Gastroesophageal sphincter (tissue), 4 donors: ENCODE results near the gene CCDC51. TPM values are rescaled to one million over a fixed set of nuclear protein-coding genes. Genes with fewer than 3 reads are reported as not detected.

ENCODE experiments used
- ATAC-seq: fragments of 150-250 bp; one replicate; pipeline ENCODE4 v1.9.1; 2016; ENCODE audit warnings: mild to moderate bottlenecking, moderate library complexity
- H3K27ac ChIP-seq, 4 donors: fragments of 200-600 bp; sonication (generic) in 3 of 4; 1 replicate in 3 of 4; 2 replicates in 1 of 4; pipeline ENCODE4 v1.5.1; 2016 to 2019
- H3K27me3 ChIP-seq: fragments of 200-600 bp; sonication (generic); one replicate; pipeline ENCODE4 v1.5.1; 2019
- H3K36me3 ChIP-seq, 2 donors: fragments of 200-600 bp; sonication (generic); one replicate each; pipeline ENCODE4 v1.5.1; 2019; ENCODE audit warnings: control low read depth in 1 of 2
- H3K4me1 ChIP-seq, 3 donors: fragments of 200-600 bp; sonication (generic); 1 replicate in 2 of 3; 2 replicates in 1 of 3; pipeline ENCODE4 v1.5.1; 2016 to 2019; ENCODE audit warnings: control low read depth in 2 of 3
- H3K4me3 ChIP-seq, 2 donors: fragments of 200-600 bp; sonication (generic); one replicate each; pipeline ENCODE4 v1.5.1; 2019; ENCODE audit warnings: mild to moderate bottlenecking in 1 of 2, moderate library complexity in 1 of 2
- H3K9me3 ChIP-seq, 3 donors: fragments of 200-600 bp; sonication (generic); one replicate each; pipeline ENCODE4 v1.5.1; 2017 to 2019; ENCODE audit warnings: control low read depth in 2 of 3
- EP300 ChIP-seq: sonication (generic); formaldehyde crosslinking; IDR thresholded peaks from one replicate; pipeline ENCODE4 v1.6.1; 2017; ENCODE audit warnings: antibody characterized with exemption, mild to moderate bottlenecking
- POLR2A ChIP-seq, 2 donors: fragments of 450-650 bp; IDR thresholded peaks; one replicate each; pipeline ENCODE4 v1.6.1; 2017; ENCODE audit warnings: antibody characterized with exemption in 2 of 2, mild to moderate bottlenecking in 2 of 2, moderate library complexity in 1 of 2
- POLR2AphosphoS5 ChIP-seq: sonication (generic); formaldehyde crosslinking; IDR thresholded peaks from one replicate; pipeline ENCODE4 v1.6.1; 2017; ENCODE audit warnings: antibody characterized with exemption
- WGBS, 2 donors: methylation state at CpG; one replicate each; pipeline ENCODE4 v1.1.5; 2018; ENCODE audit warnings: low coverage in 1 of 2; 5-methylcytosine and 5-hydroxymethylcytosine counted together
- total RNA-seq, 4 donors: library from RNA; depleted of rRNA; stranded (reverse); fragments of >200 nt; gene quantifications; one replicate each; pipeline ENCODE4 v1.1.0, GENCODE V29; 2016
- TF ChIP-seq, protein P1 (sequence below), 4 experiments: fragments of 200-600 bp in 2 of 4; fragments of 450-650 bp in 2 of 4; sonication (generic) in 1 of 4; IDR thresholded peaks; one replicate each; pipeline ENCODE4 v1.5.1; 2017 to 2019; ENCODE audit warnings: antibody characterized with exemption in 4 of 4, mild to moderate bottlenecking in 2 of 4, moderate library complexity in 2 of 4

CCDC51 gene
- total RNA-seq, 4 donors from 2014 or later: 10.2 to 32.6 (median 26.3) TPM

DNA sequence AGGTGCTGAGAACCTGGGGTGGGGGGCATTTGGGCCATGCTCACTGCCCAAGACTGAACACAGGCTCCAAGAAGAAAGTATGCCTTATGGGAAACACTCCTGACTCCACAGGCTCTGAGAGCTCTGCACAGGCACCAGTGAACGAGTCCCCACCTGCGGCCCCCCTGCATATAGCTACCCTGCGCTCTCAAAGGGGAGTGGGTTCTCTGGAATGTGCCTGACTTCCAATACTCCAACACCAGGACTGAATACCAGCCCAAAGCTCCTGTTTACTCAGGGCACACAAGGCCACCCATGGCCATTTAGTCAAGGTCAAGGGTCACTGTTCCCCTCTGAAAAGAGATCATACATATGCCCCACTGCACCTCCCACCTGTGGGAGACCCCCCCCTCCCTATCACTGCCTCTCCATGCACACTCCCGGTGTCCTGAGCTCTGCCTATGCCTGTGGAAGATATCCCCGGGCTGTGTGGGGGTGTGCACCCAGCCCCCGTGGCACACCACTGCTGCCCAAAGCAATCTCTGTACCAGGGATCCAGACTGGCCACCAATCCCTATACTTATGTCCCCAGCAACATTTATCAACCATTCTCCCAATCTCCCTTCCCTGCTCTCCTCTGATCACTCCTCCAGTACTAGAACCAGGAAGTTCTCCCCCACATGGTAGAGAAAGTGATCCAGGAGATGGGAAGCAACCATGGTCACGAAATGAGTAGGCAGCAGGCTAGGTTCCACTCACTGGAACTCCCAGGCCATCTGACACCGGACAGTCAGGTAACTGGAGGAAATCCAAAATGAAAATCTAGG, 8.5 kb downstream of the CCDC51 start:
- WGBS, 2 donors: 69% methylated on average over 5 of the region's 8 CpGs; no CpG with 5 or more reads in 1 of the 2 donors
- no peak for TF ChIP-seq POLR2AphosphoS5
- no peak for TF ChIP-seq EP300
- TF ChIP-seq, protein P1, sequence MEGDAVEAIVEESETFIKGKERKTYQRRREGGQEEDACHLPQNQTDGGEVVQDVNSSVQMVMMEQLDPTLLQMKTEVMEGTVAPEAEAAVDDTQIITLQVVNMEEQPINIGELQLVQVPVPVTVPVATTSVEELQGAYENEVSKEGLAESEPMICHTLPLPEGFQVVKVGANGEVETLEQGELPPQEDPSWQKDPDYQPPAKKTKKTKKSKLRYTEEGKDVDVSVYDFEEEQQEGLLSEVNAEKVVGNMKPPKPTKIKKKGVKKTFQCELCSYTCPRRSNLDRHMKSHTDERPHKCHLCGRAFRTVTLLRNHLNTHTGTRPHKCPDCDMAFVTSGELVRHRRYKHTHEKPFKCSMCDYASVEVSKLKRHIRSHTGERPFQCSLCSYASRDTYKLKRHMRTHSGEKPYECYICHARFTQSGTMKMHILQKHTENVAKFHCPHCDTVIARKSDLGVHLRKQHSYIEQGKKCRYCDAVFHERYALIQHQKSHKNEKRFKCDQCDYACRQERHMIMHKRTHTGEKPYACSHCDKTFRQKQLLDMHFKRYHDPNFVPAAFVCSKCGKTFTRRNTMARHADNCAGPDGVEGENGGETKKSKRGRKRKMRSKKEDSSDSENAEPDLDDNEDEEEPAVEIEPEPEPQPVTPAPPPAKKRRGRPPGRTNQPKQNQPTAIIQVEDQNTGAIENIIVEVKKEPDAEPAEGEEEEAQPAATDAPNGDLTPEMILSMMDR (IDR thresholded peaks at IDR 0.05): no peak
- no peak for ATAC-seq

DNA sequence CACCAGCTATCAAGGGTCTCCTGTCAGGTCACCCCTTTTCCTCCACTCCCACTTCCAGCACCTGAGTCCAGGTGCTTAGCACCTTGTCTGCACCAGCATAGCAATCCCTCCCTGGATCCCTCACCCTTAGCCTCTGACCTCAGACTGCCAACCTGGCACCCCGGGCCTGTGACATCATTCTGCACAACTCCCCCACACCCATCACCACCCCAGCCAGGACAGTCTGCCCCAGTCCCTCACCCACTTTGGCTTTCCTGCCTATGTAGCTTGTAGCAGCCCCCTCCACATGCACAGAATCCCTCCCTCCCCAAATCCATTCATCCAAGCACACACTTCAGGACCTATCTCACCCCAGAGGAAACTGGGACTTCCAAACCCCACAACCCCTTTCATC, 9.2 kb downstream of the CCDC51 start:
- TF ChIP-seq POLR2AphosphoS5: no peak
- TF ChIP-seq, protein P1 (IDR thresholded peaks at IDR 0.05): no peak
- no peak for TF ChIP-seq POLR2A (IDR thresholded peaks at IDR 0.05)
- no peak for TF ChIP-seq EP300
- H3K4me1 ChIP-seq: peaks cover 6 to 78% (median 42%) of the 10 kb centered on the region in 3 donors
- 78% methylated on average over 1 of the region's 1 CpG; no CpG with 5 or more reads in 1 of the 2 donors for WGBS, 2 donors
- no peaks in the 10 kb centered on the region for H3K9me3 ChIP-seq
- H3K27ac ChIP-seq: peak overlapping the region; percentile 88 to 99 (median 97)
- H3K36me3 ChIP-seq: peaks cover 0 to 13% of the 10 kb centered on the region in 2 donors
- ATAC-seq: no peak
- H3K4me3 ChIP-seq: no peak overlapping the region
- H3K27me3 ChIP-seq: no peaks in the 10 kb centered on the region

More for the DNA sequence above, 8.5 kb downstream of the CCDC51 start:
- Histone ChIP-seq H3K27ac (peak overlapping the region; percentile 88 to 99 (median 97)), H3K27me3 (no peaks in the 10 kb centered on the region), H3K4me3 (no peak overlapping the region), H3K4me1 (peaks cover 6 to 78% (median 35%) of the 10 kb centered on the region in 3 donors), H3K9me3 (no peaks in the 10 kb centered on the region), H3K36me3 (peaks cover 0 to 13% of the 10 kb centered on the region in 2 donors)

DNA sequence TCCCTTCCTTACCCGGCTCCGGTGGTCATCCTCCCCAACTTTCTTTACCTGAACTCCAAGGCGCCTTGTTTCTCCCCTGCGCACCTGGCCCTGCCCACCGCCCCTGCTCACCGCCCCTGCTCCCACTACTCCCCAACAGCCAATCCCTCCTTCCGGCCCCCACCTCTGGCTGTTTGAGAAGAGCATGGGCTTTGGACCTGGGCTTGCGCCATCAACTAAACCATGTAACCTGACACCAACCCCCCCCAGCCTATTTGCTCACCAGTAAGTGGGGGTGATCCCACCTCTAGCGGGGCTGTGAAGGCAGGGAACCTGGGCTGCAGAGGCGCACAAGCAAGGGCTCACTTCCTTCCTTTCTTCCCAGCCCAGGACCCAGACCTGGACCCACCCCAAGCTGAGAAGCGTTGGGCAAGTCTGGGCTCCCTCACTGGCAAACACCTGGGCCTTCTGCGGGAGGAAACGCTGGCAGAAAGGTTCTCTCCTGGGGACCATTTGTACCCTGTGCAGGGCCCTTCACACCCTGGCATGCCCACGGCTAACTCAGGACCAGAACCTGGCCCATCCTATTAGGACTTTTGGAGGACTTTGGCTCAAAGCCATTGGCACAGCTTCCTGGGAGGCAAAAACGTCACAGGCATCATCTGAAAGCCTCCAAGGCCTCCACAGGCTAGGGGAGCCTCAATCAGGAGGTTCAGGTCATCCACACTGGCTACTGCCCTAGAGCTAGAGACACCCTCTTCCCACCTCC, 9.8 kb downstream of the CCDC51 start, which contains the start of gene PLXNB1:
Gene PLXNB1 (minus strand): TSS at position 127 of the 748 bp plus-strand sequence. CDS start 5,475 bp downstream, outside the sequence.
- Histone ChIP-seq H3K27me3 (no peaks in the 10 kb centered on the region), H3K9me3 (no peaks in the 10 kb centered on the region), H3K36me3 (peaks cover 0 to 13% of the 10 kb centered on the region in 2 donors), H3K27ac (peak within 1 kb of the TSS; percentile 88 to 99 (median 97)), H3K4me1 (peaks cover 6 to 78% (median 47%) of the 10 kb centered on the region in 3 donors), H3K4me3 (peak within 1 kb of the TSS; percentile 74 to 97)
- 14% methylated on average over 8 of the region's 15 CpGs; no CpG with 5 or more reads in 1 of the 2 donors for WGBS, 2 donors
- TF ChIP-seq, protein P1 (IDR thresholded peaks at IDR 0.05): no peak
- TF ChIP-seq POLR2A (IDR thresholded peaks at IDR 0.05) (peak in 1 of 2 donors; percentile 33), POLR2AphosphoS5 (peak; percentile 39), EP300 (no peak)
- peak; percentile 64 for ATAC-seq

DNA sequence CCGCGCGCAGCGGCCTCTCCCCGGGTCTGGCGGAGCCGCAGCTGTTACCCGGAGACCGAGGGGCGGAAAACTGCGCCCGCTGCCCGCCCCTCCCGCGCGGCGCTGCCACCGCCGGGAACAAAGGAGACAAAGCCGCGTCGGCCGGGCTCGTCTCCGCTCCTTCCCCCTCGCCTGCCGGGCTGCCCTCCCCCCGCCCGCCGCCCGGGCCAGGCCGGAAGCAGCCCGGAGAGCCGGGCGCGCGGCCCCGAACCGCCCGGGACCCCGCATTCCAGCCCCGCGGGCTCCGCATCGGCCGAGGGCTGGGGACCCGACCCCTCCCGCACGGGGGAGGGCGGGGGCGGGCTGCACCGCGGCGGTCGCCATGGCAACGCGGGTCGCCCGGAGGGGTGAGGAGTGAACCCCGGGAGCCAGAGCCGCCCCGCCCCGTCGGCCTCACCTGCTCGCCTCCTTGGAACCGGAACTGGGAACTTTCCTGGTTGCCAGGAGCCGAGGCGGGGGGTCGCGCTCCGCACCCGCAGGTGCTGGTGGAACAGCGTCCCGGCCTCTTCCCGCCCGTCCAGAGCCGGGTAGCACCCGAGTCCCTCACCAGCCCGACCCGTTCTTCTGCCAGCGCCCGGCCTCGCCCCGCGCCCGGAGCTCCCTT, 10.5 kb downstream of the CCDC51 start:
- Histone ChIP-seq H3K27me3 (no peaks in the 10 kb centered on the region), H3K27ac (peak overlapping the region; percentile 88 to 99 (median 97)), H3K9me3 (no peaks in the 10 kb centered on the region), H3K4me1 (peaks cover 5 to 78% (median 48%) of the 10 kb centered on the region in 3 donors), H3K36me3 (peaks cover 0 to 13% of the 10 kb centered on the region in 2 donors), H3K4me3 (peak overlapping the region; percentile 74 to 97)
- 0% methylated on average over 2 of the region's 86 CpGs; no CpG with 5 or more reads in 1 of the 2 donors for WGBS, 2 donors
- TF ChIP-seq EP300: no peak
- TF ChIP-seq, protein P1 (IDR thresholded peaks at IDR 0.05): no peak
- TF ChIP-seq POLR2A (IDR thresholded peaks at IDR 0.05): peak in 1 of 2 donors; percentile 59
- no peak for TF ChIP-seq POLR2AphosphoS5
- peak; percentile 63 for ATAC-seq
